GM12878 (cell line): ENCODE data around the gene PNPO. TPM values are rescaled to one million over a fixed set of nuclear protein-coding genes. Genes with fewer than 3 reads are reported as not detected.

ENCODE experiments used
- ATAC-seq: fragments of 200-7000 bp; cut with Tn5 transposase; 3 replicates; pipeline ENCODE4 v1.9.1; 2020; ENCODE audit warnings: mild to moderate bottlenecking, moderate library complexity
- BruUV-seq: library from RNA; stranded (reverse); fragments of 400-500 nt; replicated peaks from 2 replicates; lab custom pipeline; 2021; lab: Mats Ljungman, UMichigan
- CTCF ChIA-PET: fragments of 300-600 bp; sonication (Branson Sonifier 250); formaldehyde crosslinking; extraction: SDS; loops from one replicate; lab custom pipeline; 2021; ENCODE audit warnings: inconsistent platforms; lab: Yijun Ruan, JAX
- POLR2A ChIA-PET: fragments of 350-600 bp; formaldehyde crosslinking; extraction: SDS; loops from one replicate; lab custom pipeline; 2021; ENCODE audit warnings: inconsistent platforms; lab: Charles Lee
- RAD21 ChIA-PET: fragments of 300-600 bp; sonication (Branson Sonifier 250); formaldehyde crosslinking; loops from one replicate; lab custom pipeline; 2023; ENCODE audit warnings: antibody characterized with exemption; ENCODE audit not compliant: unreplicated experiment; lab: Charles Lee
- SMC1A ChIA-PET: fragments of 300-600 bp; sonication (Branson Sonifier 250); formaldehyde crosslinking; loops from one replicate; lab custom pipeline; 2023; ENCODE audit not compliant: unreplicated experiment, uncharacterized antibody; lab: Charles Lee
- DNase-seq: peaks from one replicate; pipeline ENCODE4 v3.0.0-alpha.2; 2011; ENCODE audit warnings: low read depth, low spot score
- FAIRE-seq: peaks from 3 replicates; lab custom pipeline; 2011; peaks lifted over from hg19 to GRCh38; lab: Jason Lieb, UNC
- H2AFZ ChIP-seq: 2 replicates; pipeline ENCODE4 v1.6.0; 2011; ENCODE audit warnings: low read depth, low read length, control low read depth; ENCODE audit not compliant: control insufficient read depth
- H3K27ac ChIP-seq: 2 replicates; pipeline ENCODE4 v1.5.1; 2011; ENCODE audit warnings: control low read depth; ENCODE audit not compliant: control insufficient read depth, insufficient read depth
- H3K27me3 ChIP-seq, 2 experiments: replicated peaks in 1 of 2; 2 replicates each; pipeline versions ENCODE4 v1.6.0 to v1.6.1; 2011; ENCODE audit warnings: low read length in 1 of 2; ENCODE audit not compliant: control insufficient read depth in 2 of 2, insufficient read depth in 2 of 2
- H3K36me3 ChIP-seq, 2 experiments: 2 replicates each; pipeline ENCODE4 v1.5.1; 2011; ENCODE audit warnings: low read length in 1 of 2; ENCODE audit not compliant: control insufficient read depth in 2 of 2, insufficient read depth in 2 of 2
- H3K4me1 ChIP-seq: 2 replicates; pipeline ENCODE4 v1.6.1; 2011; ENCODE audit warnings: mild to moderate bottlenecking, low read length, moderate library complexity, mixed read lengths; ENCODE audit not compliant: control insufficient read depth, insufficient read depth
- H3K4me2 ChIP-seq: 2 replicates; pipeline ENCODE4 v1.6.0; 2011; ENCODE audit warnings: control low read depth; ENCODE audit not compliant: control insufficient read depth, insufficient read depth
- H3K4me3 ChIP-seq: fragments of 200-600 bp; sonication (generic); 2 replicates; pipeline ENCODE4 v1.5.1; 2016
- H3K79me2 ChIP-seq: 2 replicates; pipeline ENCODE4 v1.6.0; 2011; ENCODE audit warnings: low read length; ENCODE audit not compliant: control insufficient read depth, insufficient read depth
- H3K9ac ChIP-seq: 2 replicates; pipeline ENCODE4 v1.8.0; 2011; ENCODE audit warnings: low read length, control low read depth, mixed read lengths; ENCODE audit not compliant: control insufficient read depth, insufficient read depth
- H3K9me3 ChIP-seq: replicated peaks from 3 replicates; pipeline ENCODE4 v1.5.1; 2011; ENCODE audit warnings: mild to moderate bottlenecking, low read length; ENCODE audit not compliant: control insufficient read depth, insufficient read depth
- H4K20me1 ChIP-seq: 2 replicates; pipeline ENCODE4 v1.6.0; 2011; ENCODE audit not compliant: control insufficient read depth, insufficient read depth
- BHLHE40 ChIP-seq, 2 experiments: fragments of 450-650 bp in 1 of 2; IDR thresholded peaks; 2 replicates each; pipeline ENCODE4 v1.6.1; 2011 to 2017; ENCODE audit warnings: low read depth in 2 of 2, borderline replicate concordance in 1 of 2, improper control_type of control experiment in 1 of 2, low read length in 1 of 2, mild to moderate bottlenecking in 1 of 2
- CHD2 ChIP-seq: IDR thresholded peaks from 2 replicates; pipeline ENCODE4 v1.6.1; 2011; ENCODE audit warnings: low read depth, low read length, improper control_type of control experiment, borderline replicate concordance
- E2F8 ChIP-seq: fragments of 450-650 bp; IDR thresholded peaks from 2 replicates; pipeline ENCODE4 v1.6.1; 2018; ENCODE audit warnings: mild to moderate bottlenecking, low read depth, moderate library complexity; ENCODE audit not compliant: partially characterized antibody
- ETV6 ChIP-seq, 2 experiments: fragments of 450-650 bp in 1 of 2; IDR thresholded peaks in 1 of 2; conservative IDR thresholded peaks in 1 of 2; 2 replicates each; pipeline ENCODE4 v1.6.1; 2014; ENCODE audit warnings: antibody characterized with exemption in 1 of 2, borderline replicate concordance in 1 of 2, low read depth in 1 of 2, mild to moderate bottlenecking in 1 of 2, moderate library complexity in 1 of 2
- EZH2 ChIP-seq: IDR thresholded peaks from 2 replicates; pipeline ENCODE4 v1.6.1; 2012; ENCODE audit warnings: low read depth, mild to moderate bottlenecking, control low read depth, inconsistent platforms, low read length, borderline replicate concordance; ENCODE audit not compliant: control insufficient read depth
- HCFC1 ChIP-seq: fragments of 150-350 bp; IDR thresholded peaks from 2 replicates; pipeline ENCODE4 v1.6.1; 2014; ENCODE audit warnings: low read length
- HDGF ChIP-seq: fragments of 450-650 bp; IDR thresholded peaks from 2 replicates; pipeline ENCODE4 v1.6.1; 2016; ENCODE audit warnings: antibody characterized with exemption
- MYB ChIP-seq: fragments of 150-350 bp; IDR thresholded peaks from 2 replicates; pipeline ENCODE4 v1.6.1; 2014; ENCODE audit warnings: mild to moderate bottlenecking, low read depth, low read length, borderline replicate concordance
- PML ChIP-seq: IDR thresholded peaks from 2 replicates; pipeline ENCODE4 v1.6.1; 2012; ENCODE audit warnings: low read length, inconsistent platforms
- POLR2AphosphoS5 ChIP-seq: IDR thresholded peaks from 2 replicates; pipeline ENCODE4 v1.6.1; 2011; ENCODE audit warnings: mild to moderate bottlenecking, low read length, inconsistent platforms
- SRF ChIP-seq, 2 experiments: IDR thresholded peaks; 2 replicates each; pipeline ENCODE4 v1.6.1; 2011; ENCODE audit warnings: low read depth in 2 of 2, low read length in 2 of 2, mild to moderate bottlenecking in 1 of 2, moderate library complexity in 1 of 2
- USF2 ChIP-seq: IDR thresholded peaks from 2 replicates; pipeline ENCODE4 v1.6.1; 2011; ENCODE audit warnings: low read depth, low read length, improper control_type of control experiment, borderline replicate concordance
- ZBTB11 ChIP-seq: fragments of 450-650 bp; formaldehyde crosslinking; IDR thresholded peaks from 2 replicates; pipeline ENCODE4 v1.5.0; 2022; ENCODE audit warnings: mild to moderate bottlenecking, missing genetic modification characterization
- ZNF622 ChIP-seq: fragments of 450-650 bp; IDR thresholded peaks from 2 replicates; pipeline ENCODE4 v1.6.1; 2017; ENCODE audit warnings: mild to moderate bottlenecking, inconsistent platforms
- WGBS: methylation state at CpG from one replicate; pipeline ENCODE4 v1.1.6; 2016; ENCODE audit warnings: low lambda C conversion rate; ENCODE audit not compliant: insufficient replicate concordance, insufficient coverage; ENCODE audit errors: missing lambda C conversion rate; 5-methylcytosine and 5-hydroxymethylcytosine counted together
- in situ Hi-C: fragments of 300-500 bp; cut with MboI; formaldehyde crosslinking; loops from 9 replicates; pipeline ENCODE4 v1.14.3; 2018; ENCODE audit warnings: mixed read lengths
- intact Hi-C: fragments of 100-400 bp; cut with micrococcal nuclease; formaldehyde crosslinking; loops from one replicate; pipeline ENCODE4 v1.14.2; 2022; ENCODE audit not compliant: unreplicated experiment
- polyA plus RNA-seq, 11 experiments: library from polyadenylated mRNA; depleted of rRNA in 4 of 11; unstranded in 6 of 11; stranded (reverse) in 5 of 11; fragments of >200 nt; fragmentation: Nextera tagmentation in 4 of 11; fragmentation: Illumina TruSeq in 1 of 11; extraction: Ambion mirVana in 4 of 11; extraction: Trizol in 1 of 11; gene quantifications; 1 replicate in 1 of 11; 2 replicates in 10 of 11; pipeline versions ENCODE4 v1.2.1 to v1.2.3, GENCODE V29; 2011 to 2016; ENCODE audit warnings: inconsistent platforms in 2 of 11, missing spikeins in 2 of 11, low read depth in 1 of 11
- total RNA-seq, 4 experiments: library from RNA; depleted of rRNA in 3 of 4; stranded (reverse); fragments of >200 nt in 3 of 4; fragmentation: Illumina TruSeq in 1 of 4; extraction: Trizol in 1 of 4; gene quantifications; 2 replicates each; pipeline versions ENCODE4 v1.2.1 to v1.2.3, GENCODE V29; 2013 to 2021

Gene PNPO
- total and polyA plus RNA-seq, 10 of the 15 experiments (the other 5 are each of a cell fraction or from before 2014, with no cell fraction given): 13.9 to 52.6 (median 37.3) TPM

GRCh38 chr17:47901423-47901822 is 39.9 kb upstream of the PNPO start (continued):
- no peak for TF ChIP-seq HCFC1
- no peak for TF ChIP-seq MYB
- TF ChIP-seq EZH2: no peak

- in situ Hi-C loops (no loop called here), intact Hi-C loops (no loop called here)
- no peak for FAIRE-seq
- no peak for ATAC-seq
- no peak overlapping the region for H3K9ac ChIP-seq
- no peak for TF ChIP-seq POLR2AphosphoS5
- no peak for TF ChIP-seq BHLHE40 (IDR thresholded peaks at IDR 0.05; ENCODE audit: borderline replicate concordance in 1 of 2, low read depth in 2 of 2, low read length in 1 of 2)
- TF ChIP-seq E2F8: no peak
- TF ChIP-seq USF2: no peak
- no peak for TF ChIP-seq ETV6 (conservative IDR thresholded peaks at IDR 0.05 in 1 of 2, IDR thresholded peaks at IDR 0.05 in 1 of 2; ENCODE audit: borderline replicate concordance in 1 of 2, low read depth in 1 of 2)
- TF ChIP-seq ZBTB11: no peak
- no peak for TF ChIP-seq PML
- no peak for TF ChIP-seq CHD2
- no peak for TF ChIP-seq SRF (IDR thresholded peaks at IDR 0.05; ENCODE audit: low read depth in 2 of 2, low read length in 2 of 2)
- TF ChIP-seq ZNF622: no peak
- no peak for TF ChIP-seq HDGF
- no peak overlapping the region for H2AFZ ChIP-seq
- peaks cover 0 to 6% of the 10 kb centered on the region in 2 experiments; a peak in 2 of 4 replicates for H3K36me3 ChIP-seq
- no peak overlapping the region for H3K4me3 ChIP-seq
- WGBS: 76% methylated on average over 4 of the region's 4 CpGs
- H3K27me3 ChIP-seq: no peaks in the 10 kb centered on the region
- H3K27ac ChIP-seq: no peak overlapping the region
- POLR2A ChIA-PET: no interaction called here
- H3K4me1 ChIP-seq: peaks cover 4% of the 10 kb centered on the region; the same call in 1 of the 2 replicates
- no peaks in the 10 kb centered on the region for H3K9me3 ChIP-seq
- SMC1A ChIA-PET: interaction anchor here (1.0 kb wide), 1 partner anchor 29 kb away, joined by 3 read pairs; no protein-coding TSS in a partner anchor
- no peak overlapping the region for H3K4me2 ChIP-seq
- H4K20me1 ChIP-seq: no peaks in the 10 kb centered on the region
- peaks cover 8% of the 10 kb centered on the region for H3K79me2 ChIP-seq
- CTCF ChIA-PET: interaction anchor here (0.7 to 1.0 kb wide), 2 partner anchors 44 to 116 kb away, joined by 3 to 4 read pairs; no protein-coding TSS in a partner anchor
- RAD21 ChIA-PET: no interaction called here
- BruUV-seq: no TSS peak
- no peak for DNase-seq
Observed at GRCh38 chr17:47902039-47902744, 39.2 kb upstream of the PNPO start.
